ENCODE results near the gene CDH4.

CDH4 gene

GRCh38 chr20:61701802-61702201, 449.7 kb downstream of the CDH4 start:
- Histone ChIP-seq H3K79me2 (ENCODE audit: insufficient read depth, low read length) (no peaks in the 10 kb centered on the region), H3K27me3 (ENCODE audit: low read length) (no peaks in the 10 kb centered on the region), H3K27ac (ENCODE audit: low read depth, low read length) (no peak overlapping the region), H2AFZ (ENCODE audit: low read depth, low read length, severe bottlenecking) (no peak overlapping the region), H3K9me3 (ENCODE audit: insufficient read depth, low read length) (no peaks in the 10 kb centered on the region), H3K36me3 (ENCODE audit: low read length) (no peaks in the 10 kb centered on the region), H3K4me3 (ENCODE audit: insufficient read depth, low read length, poor library complexity, severe bottlenecking) (no peak overlapping the region), H4K20me1 (ENCODE audit: low read depth, low read length) (no peaks in the 10 kb centered on the region), H3K9ac (ENCODE audit: low read length) (no peak overlapping the region), H3F3A (ENCODE audit: insufficient read depth) (no peaks in the 10 kb centered on the region), H3K4me2 (ENCODE audit: low read depth, low read length, poor library complexity, severe bottlenecking) (no peak overlapping the region), H3K9me2 (replicated peaks; ENCODE audit: insufficient read depth, low read length) (no peaks in the 10 kb centered on the region)
- TF ChIP-seq EZH2phosphoT487 (conservative IDR thresholded peaks at IDR 0.05; ENCODE audit: low read length) (no peak), CTCF (IDR thresholded peaks at IDR 0.05; ENCODE audit: insufficient read depth, low read length, poor library complexity, severe bottlenecking) (no peak)

- H3F3A ChIP-seq (ENCODE audit: insufficient read depth), result no peaks in the 10 kb centered on the region
- H3K79me2 ChIP-seq (ENCODE audit: insufficient read depth, low read length), result no peaks in the 10 kb centered on the region
- no peaks in the 10 kb centered on the region for H3K9me2 ChIP-seq (replicated peaks; ENCODE audit: insufficient read depth, low read length)
- H3K27me3 ChIP-seq (ENCODE audit: low read length), result no peaks in the 10 kb centered on the region
- H3K27ac ChIP-seq (ENCODE audit: low read depth, low read length), result no peak overlapping the region
- H4K20me1 ChIP-seq (ENCODE audit: low read depth, low read length), result no peaks in the 10 kb centered on the region
- H3K36me3 ChIP-seq (ENCODE audit: low read length), result no peaks in the 10 kb centered on the region
- H3K9ac ChIP-seq (ENCODE audit: low read length), result no peak overlapping the region
- no peaks in the 10 kb centered on the region for H3K9me3 ChIP-seq (ENCODE audit: insufficient read depth, low read length)
- TF ChIP-seq EZH2phosphoT487 (conservative IDR thresholded peaks at IDR 0.05; ENCODE audit: low read length), result no peak
- no peak for TF ChIP-seq CTCF (IDR thresholded peaks at IDR 0.05; ENCODE audit: insufficient read depth, low read length, poor library complexity, severe bottlenecking)
- H2AFZ ChIP-seq (ENCODE audit: low read depth, low read length, severe bottlenecking), result no peak overlapping the region
- no peak overlapping the region for H3K4me2 ChIP-seq (ENCODE audit: low read depth, low read length, poor library complexity, severe bottlenecking)
- H3K4me3 ChIP-seq (ENCODE audit: insufficient read depth, low read length, poor library complexity, severe bottlenecking), result no peak overlapping the region
These were observed 450.2 kb downstream of the CDH4 start for GRCh38 chr20:61702246-61702645.

- H3K36me3 ChIP-seq (ENCODE audit: low read length), result no peaks in the 10 kb centered on the region
- no peak overlapping the region for H3K4me2 ChIP-seq (ENCODE audit: low read depth, low read length, poor library complexity, severe bottlenecking)
- no peaks in the 10 kb centered on the region for H3K9me3 ChIP-seq (ENCODE audit: insufficient read depth, low read length)
- no peaks in the 10 kb centered on the region for H4K20me1 ChIP-seq (ENCODE audit: low read depth, low read length)
- no peaks in the 10 kb centered on the region for H3K79me2 ChIP-seq (ENCODE audit: insufficient read depth, low read length)
- H3K9ac ChIP-seq (ENCODE audit: low read length), result no peak overlapping the region
- H2AFZ ChIP-seq (ENCODE audit: low read depth, low read length, severe bottlenecking), result no peak overlapping the region
- no peak overlapping the region for H3K4me3 ChIP-seq (ENCODE audit: insufficient read depth, low read length, poor library complexity, severe bottlenecking)
- no peaks in the 10 kb centered on the region for H3K27me3 ChIP-seq (ENCODE audit: low read length)
- H3K9me2 ChIP-seq (replicated peaks; ENCODE audit: insufficient read depth, low read length), result no peaks in the 10 kb centered on the region
- H3F3A ChIP-seq (ENCODE audit: insufficient read depth), result no peaks in the 10 kb centered on the region
- no peak overlapping the region for H3K27ac ChIP-seq (ENCODE audit: low read depth, low read length)
- TF ChIP-seq EZH2phosphoT487 (conservative IDR thresholded peaks at IDR 0.05; ENCODE audit: low read length) (no peak), CTCF (IDR thresholded peaks at IDR 0.05; ENCODE audit: insufficient read depth, low read length, poor library complexity, severe bottlenecking) (no peak)
These were observed 452.6 kb downstream of the CDH4 start for GRCh38 chr20:61704661-61705060.
